Measurements from ENCODE around the gene BABAM2. TPM values are rescaled to one million over a fixed set of nuclear protein-coding genes. Genes with fewer than 3 reads are reported as not detected.
A peak's percentile ranks its signal among the peaks of the same experiment; 100 is the strongest.

The BABAM2 gene
- total and polyA plus RNA-seq, 8 donors: 27.1 to 49.2 (median 28.4) TPM

DNA sequence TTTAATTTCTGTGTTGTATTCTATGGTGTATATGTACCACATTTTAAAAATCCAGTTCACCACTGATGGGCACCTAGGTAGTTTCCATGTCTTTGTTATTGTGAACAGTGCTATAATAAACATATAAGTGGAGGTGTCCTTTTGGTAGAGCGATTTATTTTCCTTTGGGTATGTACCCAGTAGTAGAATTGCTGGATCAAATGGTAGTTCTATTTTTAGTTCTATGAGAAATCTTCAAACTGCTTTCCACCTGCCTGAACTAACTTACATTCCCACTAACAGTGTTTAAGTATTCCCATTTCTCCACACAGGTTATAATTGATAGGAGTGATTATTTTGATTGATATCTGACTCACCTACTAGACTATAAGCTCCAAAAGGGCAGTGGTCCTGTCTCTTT is 148.2 kb downstream of the BABAM2 start:
- DNase-seq: no peak
- no peak overlapping the region for H3K4me3 ChIP-seq
- no peak for ATAC-seq
- intact Hi-C loops (cut with DNase I): no loop called here
- H3K36me3 ChIP-seq: no peaks in the 10 kb centered on the region
- TF ChIP-seq, protein P1, sequence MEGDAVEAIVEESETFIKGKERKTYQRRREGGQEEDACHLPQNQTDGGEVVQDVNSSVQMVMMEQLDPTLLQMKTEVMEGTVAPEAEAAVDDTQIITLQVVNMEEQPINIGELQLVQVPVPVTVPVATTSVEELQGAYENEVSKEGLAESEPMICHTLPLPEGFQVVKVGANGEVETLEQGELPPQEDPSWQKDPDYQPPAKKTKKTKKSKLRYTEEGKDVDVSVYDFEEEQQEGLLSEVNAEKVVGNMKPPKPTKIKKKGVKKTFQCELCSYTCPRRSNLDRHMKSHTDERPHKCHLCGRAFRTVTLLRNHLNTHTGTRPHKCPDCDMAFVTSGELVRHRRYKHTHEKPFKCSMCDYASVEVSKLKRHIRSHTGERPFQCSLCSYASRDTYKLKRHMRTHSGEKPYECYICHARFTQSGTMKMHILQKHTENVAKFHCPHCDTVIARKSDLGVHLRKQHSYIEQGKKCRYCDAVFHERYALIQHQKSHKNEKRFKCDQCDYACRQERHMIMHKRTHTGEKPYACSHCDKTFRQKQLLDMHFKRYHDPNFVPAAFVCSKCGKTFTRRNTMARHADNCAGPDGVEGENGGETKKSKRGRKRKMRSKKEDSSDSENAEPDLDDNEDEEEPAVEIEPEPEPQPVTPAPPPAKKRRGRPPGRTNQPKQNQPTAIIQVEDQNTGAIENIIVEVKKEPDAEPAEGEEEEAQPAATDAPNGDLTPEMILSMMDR (IDR thresholded peaks at IDR 0.05): no peak
- H3K27me3 ChIP-seq: no peaks in the 10 kb centered on the region
- H3K9me3 ChIP-seq: no peaks in the 10 kb centered on the region
- H3K27ac ChIP-seq: no peak overlapping the region
- peaks cover 0 to 5% of the 10 kb centered on the region in 2 donors for H3K4me1 ChIP-seq

DNA sequence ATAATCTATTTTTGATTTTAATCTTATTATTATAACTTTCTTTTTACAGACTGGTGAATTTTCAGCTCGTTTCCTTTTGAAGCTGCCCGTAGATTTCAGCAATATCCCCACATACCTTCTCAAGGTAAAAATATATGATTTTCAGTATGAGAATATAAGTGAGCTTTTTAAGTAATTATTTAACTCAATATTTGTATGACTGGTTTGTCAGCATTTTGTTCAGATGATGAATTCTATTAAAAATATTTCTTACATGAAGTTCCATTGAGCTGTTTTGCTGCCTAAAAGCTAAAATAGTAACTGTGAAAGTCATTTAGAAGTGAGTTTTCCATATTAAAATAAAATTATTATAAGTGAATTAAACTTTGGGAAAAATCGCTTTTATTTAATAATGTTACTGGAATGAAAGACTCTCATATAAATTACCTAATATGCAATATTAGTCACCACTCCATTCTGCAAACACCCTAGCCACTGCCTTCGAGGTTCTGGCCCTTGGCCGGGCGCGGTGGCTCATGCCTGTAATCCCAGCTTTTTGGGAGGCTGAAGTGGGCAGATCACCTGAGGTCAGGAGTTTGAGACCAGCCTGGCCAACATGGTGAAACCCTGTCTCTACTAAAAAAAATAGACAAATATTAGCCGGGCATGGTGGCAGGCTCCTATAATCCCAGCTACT is 155.3 kb downstream of the BABAM2 start:
- TF ChIP-seq, protein P1 (IDR thresholded peaks at IDR 0.05): no peak
- DNase-seq: no peak

DNA sequence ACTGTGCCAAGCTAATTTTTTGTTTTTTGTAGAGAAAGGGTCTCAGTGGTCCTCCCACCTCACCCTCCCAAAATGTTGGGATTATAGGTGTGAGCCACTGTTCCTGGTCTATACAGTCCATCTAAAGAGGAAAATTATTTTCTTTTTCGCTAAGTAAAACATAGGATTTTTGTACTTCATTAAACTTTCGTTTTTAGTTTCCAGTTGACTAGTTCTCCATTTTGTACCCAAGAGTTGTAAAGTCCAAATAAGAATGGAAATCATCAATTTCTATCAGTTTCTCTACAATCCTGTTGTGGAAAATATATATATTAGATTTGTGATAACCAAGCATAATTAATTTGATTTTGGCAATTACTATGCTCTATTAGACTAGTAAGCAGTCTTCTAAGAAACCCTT is 156.4 kb downstream of the BABAM2 start:
- intact Hi-C loops (cut with DNase I): no loop called here
- H3K36me3 ChIP-seq: no peaks in the 10 kb centered on the region
- DNase-seq: no peak
- no peak overlapping the region for H3K4me3 ChIP-seq
- no peak for ATAC-seq
- H3K27ac ChIP-seq: peak overlapping the region; percentile 9 to 13
- H3K27me3 ChIP-seq: no peaks in the 10 kb centered on the region
- peaks cover 12 to 20% of the 10 kb centered on the region in 2 donors for H3K4me1 ChIP-seq
- TF ChIP-seq, protein P1 (IDR thresholded peaks at IDR 0.05): no peak
- H3K9me3 ChIP-seq: no peaks in the 10 kb centered on the region

More for the DNA sequence above, 155.3 kb downstream of the BABAM2 start:
- no peaks in the 10 kb centered on the region for H3K27me3 ChIP-seq
- H3K9me3 ChIP-seq: no peaks in the 10 kb centered on the region
- intact Hi-C loops (cut with DNase I): no loop called here
- no peak overlapping the region for H3K4me3 ChIP-seq
- H3K27ac ChIP-seq: no peak overlapping the region
- no peak for ATAC-seq
- peaks cover 12 to 20% of the 10 kb centered on the region in 2 donors for H3K4me1 ChIP-seq
- H3K36me3 ChIP-seq: no peaks in the 10 kb centered on the region

DNA sequence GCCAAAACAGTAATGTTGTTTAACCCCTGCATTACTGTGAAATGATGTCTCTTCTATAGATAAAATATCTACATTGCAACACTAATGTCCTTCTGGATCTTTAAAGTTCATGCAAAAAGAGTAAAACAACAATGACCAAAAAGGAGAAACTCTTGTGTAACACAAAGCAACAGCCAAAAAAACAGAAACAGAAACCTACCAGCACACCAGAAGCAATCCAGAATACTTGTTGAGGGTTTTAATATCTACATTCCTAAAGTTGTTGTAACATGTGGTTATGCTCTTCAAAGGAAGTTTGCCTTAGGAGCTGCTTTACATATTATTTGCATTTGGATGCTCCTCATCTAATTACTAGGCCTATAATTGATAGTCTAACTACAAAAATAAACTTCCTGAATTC is 157.2 kb downstream of the BABAM2 start:
- peak in 1 of 4 donors; percentile 45 for DNase-seq

DNA sequence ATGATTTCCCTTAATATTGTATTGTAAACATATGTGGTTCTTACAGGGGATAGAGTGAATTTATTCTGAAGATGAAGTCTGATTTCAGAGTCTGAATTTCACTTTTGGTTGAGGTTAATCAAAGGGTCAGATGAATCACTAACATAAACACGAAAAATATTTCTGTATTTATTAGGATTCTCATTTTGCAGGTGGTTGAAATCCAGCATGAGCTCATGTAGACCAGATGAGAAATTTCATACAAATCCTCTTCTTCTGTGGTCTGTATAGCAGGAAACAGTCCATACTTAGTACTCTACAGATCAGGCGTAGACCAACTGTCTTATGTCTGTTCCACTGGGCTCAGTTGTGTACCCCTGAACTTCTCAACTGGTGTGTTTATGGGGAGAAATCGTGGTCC is 157.8 kb downstream of the BABAM2 start:
- Histone ChIP-seq H3K4me1 (peaks cover 12 to 20% of the 10 kb centered on the region in 2 donors), H3K36me3 (no peaks in the 10 kb centered on the region), H3K27me3 (no peaks in the 10 kb centered on the region), H3K9me3 (no peaks in the 10 kb centered on the region), H3K27ac (no peak overlapping the region), H3K4me3 (no peak overlapping the region)
- TF ChIP-seq, protein P1 (IDR thresholded peaks at IDR 0.05): no peak
- ATAC-seq (no peak), DNase-seq (no peak)
- intact Hi-C loops (cut with DNase I): no loop called here

More for the DNA sequence above, 157.2 kb downstream of the BABAM2 start:
- Histone ChIP-seq H3K27me3 (no peaks in the 10 kb centered on the region), H3K36me3 (no peaks in the 10 kb centered on the region), H3K4me3 (no peak overlapping the region), H3K27ac (peak overlapping the region; percentile 9 to 13), H3K9me3 (no peaks in the 10 kb centered on the region), H3K4me1 (peaks cover 12 to 20% of the 10 kb centered on the region in 2 donors)
- intact Hi-C loops (cut with DNase I): no loop called here
- TF ChIP-seq, protein P1 (IDR thresholded peaks at IDR 0.05): no peak
- peak; percentile 57 for ATAC-seq

All from left lung (tissue), 10 donors.